ENCODE data around the gene KDM5B. TPM values are rescaled to one million over a fixed set of nuclear protein-coding genes. Genes with fewer than 3 reads are reported as not detected.

Gene KDM5B
- total RNA-seq, 3 donors from 2014 or later = 64.7 to 92.7 (median 68.1) TPM

DNA sequence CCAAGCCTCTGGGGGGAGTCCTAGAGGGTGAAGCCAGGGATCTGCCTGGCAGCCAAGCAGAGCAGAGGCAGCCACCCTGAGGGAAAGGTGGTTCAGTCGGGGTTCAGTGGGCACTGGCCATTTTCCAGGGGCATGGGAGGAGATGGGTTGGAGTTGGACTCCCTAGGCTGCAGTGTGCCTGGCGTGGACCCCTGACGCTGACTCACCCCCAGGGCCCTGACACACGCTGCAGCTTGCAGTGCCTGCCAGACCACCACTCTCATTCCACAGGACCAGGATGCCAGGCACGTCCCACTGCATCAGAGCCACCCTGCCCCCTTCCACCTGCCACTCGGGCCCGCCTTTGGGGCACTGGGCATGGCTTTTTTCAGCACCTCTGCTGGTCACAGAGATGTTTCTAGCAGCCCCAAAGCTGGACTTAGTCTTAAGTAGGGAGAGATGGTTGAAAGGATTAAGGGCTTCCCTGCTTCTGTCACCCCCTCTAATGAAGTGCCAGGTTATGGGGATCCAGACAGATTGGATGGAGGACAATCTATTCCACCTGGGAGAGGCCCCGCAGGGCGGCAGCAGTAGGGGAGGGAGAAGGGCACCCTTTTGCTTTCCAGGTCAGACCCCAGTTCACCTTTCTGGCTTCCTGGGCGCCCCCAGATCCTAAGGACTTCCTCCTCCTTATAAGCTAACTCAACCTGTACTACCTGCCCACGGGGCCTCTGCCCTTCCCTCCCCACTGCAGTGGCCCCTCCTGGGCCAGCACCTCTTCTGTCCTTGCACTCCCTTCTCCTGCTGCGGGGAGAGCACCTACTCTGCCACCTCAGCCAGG is 99.6 kb downstream of the KDM5B start:
- intact Hi-C loops (cut with DNase I, micrococcal nuclease) = no loop called here
- Histone ChIP-seq H3K9me3 (no peaks in the 10 kb centered on the region), H3K4me3 (no peak overlapping the region), H3K4me1 (ENCODE audit: low read depth) (peaks cover 12% of the 10 kb centered on the region), H3K36me3 (ENCODE audit: low read depth) (no peaks in the 10 kb centered on the region)
- DNase-seq (no peak), ATAC-seq (no peak)
- TF ChIP-seq, protein P1, sequence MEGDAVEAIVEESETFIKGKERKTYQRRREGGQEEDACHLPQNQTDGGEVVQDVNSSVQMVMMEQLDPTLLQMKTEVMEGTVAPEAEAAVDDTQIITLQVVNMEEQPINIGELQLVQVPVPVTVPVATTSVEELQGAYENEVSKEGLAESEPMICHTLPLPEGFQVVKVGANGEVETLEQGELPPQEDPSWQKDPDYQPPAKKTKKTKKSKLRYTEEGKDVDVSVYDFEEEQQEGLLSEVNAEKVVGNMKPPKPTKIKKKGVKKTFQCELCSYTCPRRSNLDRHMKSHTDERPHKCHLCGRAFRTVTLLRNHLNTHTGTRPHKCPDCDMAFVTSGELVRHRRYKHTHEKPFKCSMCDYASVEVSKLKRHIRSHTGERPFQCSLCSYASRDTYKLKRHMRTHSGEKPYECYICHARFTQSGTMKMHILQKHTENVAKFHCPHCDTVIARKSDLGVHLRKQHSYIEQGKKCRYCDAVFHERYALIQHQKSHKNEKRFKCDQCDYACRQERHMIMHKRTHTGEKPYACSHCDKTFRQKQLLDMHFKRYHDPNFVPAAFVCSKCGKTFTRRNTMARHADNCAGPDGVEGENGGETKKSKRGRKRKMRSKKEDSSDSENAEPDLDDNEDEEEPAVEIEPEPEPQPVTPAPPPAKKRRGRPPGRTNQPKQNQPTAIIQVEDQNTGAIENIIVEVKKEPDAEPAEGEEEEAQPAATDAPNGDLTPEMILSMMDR (IDR thresholded peaks at IDR 0.05) = no peak

DNA sequence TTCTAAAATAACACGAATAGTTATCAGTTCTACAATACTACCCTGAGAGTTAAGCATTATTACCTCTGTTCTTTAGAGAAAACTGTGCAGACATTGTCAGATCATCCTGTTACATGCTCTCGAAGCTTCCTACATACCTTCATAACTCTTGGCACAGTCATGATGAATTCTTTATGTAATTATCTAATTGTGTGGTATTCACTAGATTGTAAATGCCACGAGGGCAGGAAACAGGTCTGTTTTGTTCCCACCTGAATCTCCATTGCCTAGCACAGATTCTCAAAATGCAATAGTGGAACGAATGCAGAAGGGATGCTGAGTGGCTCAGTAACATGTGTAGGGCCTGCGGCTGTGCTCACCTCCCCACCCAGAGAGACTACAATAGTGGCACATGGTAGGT is 101.4 kb downstream of the KDM5B start:
- no peak for DNase-seq
- TF ChIP-seq, protein P1 (IDR thresholded peaks at IDR 0.05) = no peak
- intact Hi-C loops (cut with DNase I, micrococcal nuclease) = no loop called here

GRCh38 chr1:202704601-202705000 is 103.6 kb downstream of the KDM5B start:
- TF ChIP-seq, protein P1 (IDR thresholded peaks at IDR 0.05) = no peak
- ATAC-seq (no peak), DNase-seq (no peak)
- Histone ChIP-seq H3K4me3 (no peak overlapping the region), H3K4me1 (ENCODE audit: low read depth) (peaks cover 4% of the 10 kb centered on the region), H3K36me3 (ENCODE audit: low read depth) (no peaks in the 10 kb centered on the region), H3K9me3 (no peaks in the 10 kb centered on the region)
- intact Hi-C loops (cut with DNase I, micrococcal nuclease) = no loop called here

More for the DNA sequence above, 101.4 kb downstream of the KDM5B start:
- no peak overlapping the region for H3K4me3 ChIP-seq
- H3K9me3 ChIP-seq = no peaks in the 10 kb centered on the region
- peaks cover 12% of the 10 kb centered on the region for H3K4me1 ChIP-seq (ENCODE audit: low read depth)
- ATAC-seq = no peak
- no peaks in the 10 kb centered on the region for H3K36me3 ChIP-seq (ENCODE audit: low read depth)

DNA sequence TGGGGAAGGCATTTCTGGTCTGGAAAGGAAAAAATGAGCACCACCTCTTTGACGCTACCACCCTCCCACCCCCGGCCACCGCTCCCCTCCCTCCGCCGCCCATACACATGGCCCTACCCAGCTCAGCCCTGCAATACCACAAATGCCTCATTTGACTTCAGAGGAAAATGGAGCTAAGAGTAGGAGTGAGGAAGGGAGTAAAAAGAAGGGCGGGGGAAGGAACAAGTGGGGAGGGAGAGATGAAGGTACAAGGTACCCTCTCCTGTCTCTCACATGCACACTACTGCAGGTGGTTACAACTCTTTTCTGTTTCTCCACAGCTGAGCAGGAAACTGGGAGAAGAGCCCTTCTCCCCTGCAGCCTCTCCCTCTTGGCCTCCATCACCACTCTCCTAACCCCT is 105.0 kb downstream of the KDM5B start:
- H3K36me3 ChIP-seq (ENCODE audit: low read depth) = no peaks in the 10 kb centered on the region
- TF ChIP-seq, protein P1 (IDR thresholded peaks at IDR 0.05) = no peak
- ATAC-seq (no peak), DNase-seq (no peak)
- H3K4me3 ChIP-seq = no peak overlapping the region
- intact Hi-C loops (cut with DNase I, micrococcal nuclease) = no loop called here
- no peaks in the 10 kb centered on the region for H3K9me3 ChIP-seq
- no peaks in the 10 kb centered on the region for H3K4me1 ChIP-seq (ENCODE audit: low read depth)

GRCh38 chr1:202702088-202702487 is 106.1 kb downstream of the KDM5B start:
- Histone ChIP-seq H3K36me3 (ENCODE audit: low read depth) (no peaks in the 10 kb centered on the region), H3K4me1 (ENCODE audit: low read depth) (no peaks in the 10 kb centered on the region), H3K4me3 (no peak overlapping the region), H3K9me3 (no peaks in the 10 kb centered on the region)
- ATAC-seq = no peak
- TF ChIP-seq, protein P1 (IDR thresholded peaks at IDR 0.05) = no peak
- intact Hi-C loops (cut with DNase I, micrococcal nuclease) = no loop called here
- DNase-seq = no peak
